Measurements from ENCODE around the gene ZNF398.

The ZNF398 gene

GRCh38 chr7:149147072-149147751 is at the start of gene ZNF398:
Gene ZNF398 (plus strand): TSS chr7:149147453. CDS start chr7:149147743, 290 bp downstream.
- H3K27ac Mint-ChIP-seq = peak within 1 kb of the TSS; percentile 83
- ATAC-seq = peak; percentile 91
- no peaks in the 10 kb centered on the region for H3K9me3 Mint-ChIP-seq
- peaks cover 31% of the 10 kb centered on the region for H3K4me1 Mint-ChIP-seq
- peak within 1 kb of the TSS; percentile 86 for H3K4me3 Mint-ChIP-seq
- H3K27me3 Mint-ChIP-seq = no peaks in the 10 kb centered on the region
- H3K36me3 Mint-ChIP-seq = peaks cover 12% of the 10 kb centered on the region

GRCh38 chr7:149099058-149099457 is 48.2 kb upstream of the ZNF398 start:
- peaks cover 2% of the 10 kb centered on the region for H3K36me3 Mint-ChIP-seq
- no peaks in the 10 kb centered on the region for H3K9me3 Mint-ChIP-seq
- H3K27me3 Mint-ChIP-seq = no peaks in the 10 kb centered on the region
- ATAC-seq = no peak
- H3K4me1 Mint-ChIP-seq = no peaks in the 10 kb centered on the region
- no peak overlapping the region for H3K27ac Mint-ChIP-seq
- no peak overlapping the region for H3K4me3 Mint-ChIP-seq

- no peak overlapping the region for H3K27ac Mint-ChIP-seq
- no peak overlapping the region for H3K4me3 Mint-ChIP-seq
- peaks cover 15% of the 10 kb centered on the region for H3K36me3 Mint-ChIP-seq
- no peaks in the 10 kb centered on the region for H3K27me3 Mint-ChIP-seq
- H3K4me1 Mint-ChIP-seq = no peaks in the 10 kb centered on the region
- H3K9me3 Mint-ChIP-seq = no peaks in the 10 kb centered on the region
- ATAC-seq = no peak
These were observed 46.4 kb upstream of the ZNF398 start for GRCh38 chr7:149100821-149101220.

DNA sequence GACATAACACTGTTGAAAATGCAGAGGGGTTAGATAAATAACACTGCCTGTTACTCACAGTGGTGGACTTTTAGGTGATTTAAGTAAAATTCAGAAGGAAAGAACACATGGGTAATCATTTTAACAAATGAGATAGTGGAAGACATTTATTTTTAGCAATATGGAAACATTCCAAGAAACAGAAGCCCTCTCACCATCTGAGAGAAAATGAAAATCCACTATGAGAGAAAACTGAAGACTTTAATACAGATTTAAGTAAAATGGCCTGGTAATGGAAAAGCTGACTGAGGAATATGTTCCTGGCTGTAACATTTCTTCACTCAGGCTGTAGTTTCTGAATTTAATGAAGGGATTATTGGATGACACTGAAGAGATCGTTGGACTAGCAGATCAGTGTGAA is 44.6 kb upstream of the ZNF398 start:
- ATAC-seq = no peak
- no peaks in the 10 kb centered on the region for H3K9me3 Mint-ChIP-seq
- H3K36me3 Mint-ChIP-seq = peaks cover 15% of the 10 kb centered on the region
- H3K4me1 Mint-ChIP-seq = no peaks in the 10 kb centered on the region
- H3K27me3 Mint-ChIP-seq = no peaks in the 10 kb centered on the region
- no peak overlapping the region for H3K4me3 Mint-ChIP-seq
- H3K27ac Mint-ChIP-seq = peak overlapping the region; percentile 35

GRCh38 chr7:149103424-149103823 is 43.8 kb upstream of the ZNF398 start:
- no peak overlapping the region for H3K27ac Mint-ChIP-seq
- H3K4me1 Mint-ChIP-seq = no peaks in the 10 kb centered on the region
- H3K4me3 Mint-ChIP-seq = no peak overlapping the region
- no peaks in the 10 kb centered on the region for H3K9me3 Mint-ChIP-seq
- no peaks in the 10 kb centered on the region for H3K27me3 Mint-ChIP-seq
- ATAC-seq = no peak
- H3K36me3 Mint-ChIP-seq = peaks cover 15% of the 10 kb centered on the region

DNA sequence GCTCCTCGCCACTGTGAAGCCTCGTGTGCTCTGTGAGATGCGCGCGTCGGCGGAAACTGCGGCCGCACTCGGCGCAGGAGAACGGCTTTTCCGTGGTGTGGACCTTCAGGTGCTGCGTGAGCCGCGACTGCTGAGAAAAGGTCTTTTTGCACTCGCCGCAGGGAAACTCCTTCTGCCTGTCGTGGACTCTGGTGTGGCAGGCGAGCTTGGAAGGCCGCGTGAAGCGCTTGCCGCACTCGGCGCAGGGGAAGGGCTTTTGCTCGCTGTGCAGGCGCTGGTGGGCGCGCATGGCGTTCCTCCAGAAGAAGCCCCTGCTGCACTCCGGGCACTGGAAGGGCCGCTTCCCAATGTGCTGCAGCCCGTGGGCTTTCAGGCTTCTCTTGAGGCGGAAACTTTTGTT is 43.0 kb upstream of the ZNF398 start:
- Mint-ChIP-seq H3K9me3 (no peaks in the 10 kb centered on the region), H3K27ac (no peak overlapping the region), H3K4me3 (no peak overlapping the region), H3K4me1 (no peaks in the 10 kb centered on the region), H3K36me3 (peaks cover 15% of the 10 kb centered on the region), H3K27me3 (no peaks in the 10 kb centered on the region)
- no peak for ATAC-seq

DNA sequence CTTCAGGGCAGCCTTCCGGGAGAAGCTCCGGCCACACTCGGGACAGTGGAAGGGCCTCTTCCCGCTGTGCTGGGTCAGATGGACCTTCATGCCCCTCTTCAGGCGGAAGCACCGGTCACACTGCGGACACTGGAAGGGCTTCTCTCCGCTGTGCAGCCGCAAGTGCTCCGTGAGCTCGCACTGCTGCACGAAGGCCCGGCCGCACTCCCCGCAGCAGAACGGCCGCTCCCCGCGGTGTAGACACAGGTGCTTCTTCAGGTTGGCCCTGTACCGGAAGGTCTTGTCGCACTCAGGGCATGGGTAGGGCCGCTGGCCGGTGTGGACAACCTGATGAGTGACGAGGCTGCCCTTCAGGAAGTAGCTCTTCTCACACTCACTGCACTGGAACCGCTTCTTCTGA is 42.5 kb upstream of the ZNF398 start:
- no peak overlapping the region for H3K27ac Mint-ChIP-seq
- H3K27me3 Mint-ChIP-seq = no peaks in the 10 kb centered on the region
- ATAC-seq = no peak

GRCh38 chr7:149109969-149110368 is 37.3 kb upstream of the ZNF398 start:
- no peak overlapping the region for H3K4me3 Mint-ChIP-seq

More for the DNA sequence above, 42.5 kb upstream of the ZNF398 start:
- H3K36me3 Mint-ChIP-seq = peaks cover 15% of the 10 kb centered on the region
- no peaks in the 10 kb centered on the region for H3K4me1 Mint-ChIP-seq
- no peaks in the 10 kb centered on the region for H3K9me3 Mint-ChIP-seq
- no peak overlapping the region for H3K4me3 Mint-ChIP-seq

DNA sequence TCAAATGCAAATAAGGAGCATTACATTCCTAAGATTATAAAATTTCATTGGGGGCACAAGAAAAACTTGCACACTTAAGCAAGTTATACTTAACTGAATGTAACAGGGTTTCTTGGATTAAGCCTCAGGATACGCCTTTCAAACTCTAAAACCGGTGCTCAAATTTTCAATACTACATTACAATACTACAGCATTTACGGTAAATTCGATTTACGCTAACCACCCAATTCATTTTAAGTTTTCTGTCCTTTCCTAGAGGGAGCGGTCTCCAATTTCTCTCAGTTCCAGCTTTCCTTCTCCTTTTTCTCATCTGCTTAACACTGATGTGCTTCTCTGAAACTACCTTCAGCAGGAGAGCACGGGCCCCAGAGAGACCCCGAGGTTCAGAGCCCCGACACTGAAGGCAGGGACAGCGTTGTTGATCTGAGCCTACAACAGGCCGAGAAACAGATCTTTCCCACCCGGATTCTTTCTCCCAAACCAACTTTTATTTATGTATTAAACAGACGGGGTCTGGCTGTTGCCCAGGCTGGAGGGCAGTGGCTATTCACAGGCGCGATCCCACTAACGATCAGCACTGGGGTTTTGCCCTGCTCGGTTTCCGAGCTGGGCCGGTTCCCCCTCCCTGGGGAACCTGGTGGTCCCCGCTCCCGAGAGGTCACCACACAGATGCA is 21.9 kb upstream of the ZNF398 start:
- Mint-ChIP-seq H3K36me3 (peaks cover 12% of the 10 kb centered on the region), H3K9me3 (no peaks in the 10 kb centered on the region), H3K4me3 (peak overlapping the region; percentile 95), H3K27ac (peak overlapping the region; percentile 91), H3K4me1 (peaks cover 27% of the 10 kb centered on the region), H3K27me3 (no peaks in the 10 kb centered on the region)
- ATAC-seq = no peak

More at GRCh38 chr7:149109969-149110368, 37.3 kb upstream of the ZNF398 start:
- Mint-ChIP-seq H3K36me3 (peaks cover 4% of the 10 kb centered on the region), H3K4me1 (no peaks in the 10 kb centered on the region), H3K27ac (no peak overlapping the region), H3K9me3 (no peaks in the 10 kb centered on the region), H3K27me3 (no peaks in the 10 kb centered on the region)
- no peak for ATAC-seq

DNA sequence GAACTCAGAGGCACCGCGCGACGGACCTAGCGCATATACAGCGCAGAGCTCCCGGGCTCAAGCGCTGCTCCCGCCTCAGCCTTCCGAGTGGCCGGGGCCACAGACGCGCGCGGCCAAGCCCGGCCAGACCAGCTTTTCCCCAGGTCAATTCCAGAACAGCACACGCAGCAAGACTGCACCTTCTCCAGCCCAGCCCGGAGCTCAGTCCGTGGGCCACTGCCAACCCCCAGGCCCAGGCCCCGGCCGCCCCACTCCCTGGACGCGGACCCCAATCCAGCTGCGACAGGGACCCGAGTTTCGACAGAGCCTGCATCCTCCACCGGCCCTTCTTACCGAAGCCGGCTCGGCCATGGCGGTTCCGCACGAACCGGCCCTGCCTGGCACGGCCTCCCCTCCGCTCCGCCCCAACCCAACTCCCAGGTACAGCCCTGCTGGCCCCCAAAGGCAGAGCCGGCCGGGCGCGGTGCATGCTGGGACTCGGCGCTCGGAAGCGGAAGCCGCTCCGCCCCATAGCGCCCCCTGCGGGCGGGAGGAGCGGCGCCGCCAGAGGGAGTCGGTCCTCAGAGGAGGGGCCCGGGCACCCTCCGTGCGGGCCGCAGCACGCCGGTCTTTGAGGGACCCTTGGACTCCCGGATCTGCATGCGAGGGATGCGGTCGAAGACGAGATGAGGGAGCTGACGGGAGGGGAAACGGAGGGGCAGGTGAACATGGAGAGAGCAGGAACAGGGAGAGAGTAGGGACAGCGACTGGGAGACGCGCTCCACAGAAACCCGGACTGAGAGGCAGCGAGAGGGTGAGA is 21.2 kb upstream of the ZNF398 start, which contains the start of gene ZNF425:
Gene ZNF425, minus strand, starts transcription at position 462 of the 799 bp plus-strand sequence. Its CDS starts 111 bp downstream, at position 351.
- ATAC-seq = peak; percentile 95
- H3K4me3 Mint-ChIP-seq = peak within 1 kb of the TSS; percentile 95
- H3K27ac Mint-ChIP-seq = peak within 1 kb of the TSS; percentile 91
- no peaks in the 10 kb centered on the region for H3K27me3 Mint-ChIP-seq
- peaks cover 27% of the 10 kb centered on the region for H3K4me1 Mint-ChIP-seq
- peaks cover 19% of the 10 kb centered on the region for H3K36me3 Mint-ChIP-seq
- H3K9me3 Mint-ChIP-seq = peaks cover 5% of the 10 kb centered on the region

GRCh38 chr7:149126662-149127266 is 20.5 kb upstream of the ZNF398 start:
- peaks cover 26% of the 10 kb centered on the region for H3K36me3 Mint-ChIP-seq
- peak; percentile 80 for ATAC-seq
- H3K4me3 Mint-ChIP-seq = peak overlapping the region; percentile 95
- H3K27ac Mint-ChIP-seq = peak overlapping the region; percentile 91
- no peaks in the 10 kb centered on the region for H3K27me3 Mint-ChIP-seq
- peaks cover 5% of the 10 kb centered on the region for H3K9me3 Mint-ChIP-seq
- H3K4me1 Mint-ChIP-seq = peaks cover 27% of the 10 kb centered on the region

GRCh38 chr7:149130572-149131198 is 16.6 kb upstream of the ZNF398 start:
- Mint-ChIP-seq H3K27me3 (no peaks in the 10 kb centered on the region), H3K27ac (no peak overlapping the region), H3K4me3 (no peak overlapping the region), H3K9me3 (peaks cover 5% of the 10 kb centered on the region), H3K4me1 (peaks cover 12% of the 10 kb centered on the region), H3K36me3 (peaks cover 37% of the 10 kb centered on the region)
- ATAC-seq = no peak

DNA sequence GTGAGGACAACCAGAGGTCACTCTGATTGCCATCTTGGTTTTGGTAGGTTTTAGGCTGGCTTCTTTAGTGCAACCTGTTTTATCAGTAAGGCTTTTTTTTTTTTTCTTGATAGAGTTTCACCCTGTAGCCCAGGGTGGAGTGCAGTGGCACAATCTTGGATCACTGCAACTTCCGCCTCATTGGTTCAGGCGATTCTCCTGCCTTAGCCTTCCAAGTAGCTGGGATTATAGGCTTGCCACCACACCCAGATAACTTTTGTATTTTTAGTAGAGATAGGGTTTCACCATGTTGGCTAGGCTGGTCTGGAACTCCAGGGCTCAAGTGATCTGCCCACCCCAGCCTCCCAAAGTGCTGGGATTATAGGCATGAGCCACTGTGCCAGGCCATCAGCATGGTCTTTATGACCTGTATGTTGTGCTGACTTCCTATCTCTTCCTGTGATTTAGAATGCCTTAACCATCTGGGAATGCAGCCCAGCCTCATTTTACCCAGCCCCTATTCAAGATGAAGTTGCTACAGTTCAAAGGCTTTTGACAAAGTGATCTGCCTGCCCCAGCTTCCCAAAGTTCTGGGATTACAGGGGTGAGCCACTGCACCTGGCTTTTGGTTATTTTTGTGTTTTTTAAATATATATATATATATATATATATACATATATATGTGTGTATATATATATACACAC is 14.1 kb upstream of the ZNF398 start:
- H3K9me3 Mint-ChIP-seq = peaks cover 5% of the 10 kb centered on the region
- H3K4me1 Mint-ChIP-seq = peaks cover 4% of the 10 kb centered on the region
- no peak overlapping the region for H3K27ac Mint-ChIP-seq
- H3K36me3 Mint-ChIP-seq = peaks cover 37% of the 10 kb centered on the region
- no peak overlapping the region for H3K4me3 Mint-ChIP-seq
- H3K27me3 Mint-ChIP-seq = no peaks in the 10 kb centered on the region
- ATAC-seq = no peak

DNA sequence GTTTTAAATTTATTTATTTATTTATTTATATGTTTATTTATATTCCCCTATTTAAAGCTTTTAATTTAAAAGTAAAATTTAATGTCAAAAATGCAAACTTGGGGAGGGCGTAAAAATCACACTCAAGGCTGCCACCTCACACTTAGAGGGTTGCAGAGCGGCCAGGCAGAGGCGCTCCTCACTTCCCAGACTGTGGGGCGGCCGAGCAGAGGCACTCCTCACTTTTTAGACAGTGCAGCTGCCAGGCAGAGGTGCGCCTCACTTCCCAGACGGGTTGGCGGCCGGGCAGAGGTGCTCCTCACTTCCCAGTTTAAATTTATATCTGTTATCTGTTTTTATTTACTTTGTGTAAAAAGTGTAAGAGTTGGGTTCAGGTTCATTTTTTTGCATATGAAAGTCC is 11.1 kb upstream of the ZNF398 start:
- no peak overlapping the region for H3K4me3 Mint-ChIP-seq
- no peaks in the 10 kb centered on the region for H3K9me3 Mint-ChIP-seq
- no peaks in the 10 kb centered on the region for H3K4me1 Mint-ChIP-seq
- H3K36me3 Mint-ChIP-seq = peaks cover 23% of the 10 kb centered on the region
- no peak for ATAC-seq
- no peaks in the 10 kb centered on the region for H3K27me3 Mint-ChIP-seq
- H3K27ac Mint-ChIP-seq = no peak overlapping the region
